Stomach smooth muscle (tissue), 2 donors: ENCODE data around the gene R3HCC1L.

Experiments
- H3K27ac ChIP-seq: one replicate; pipeline ENCODE4 v1.7.0; 2013; ENCODE audit warnings: mild to moderate bottlenecking, low read length, inconsistent platforms
- H3K27me3 ChIP-seq, 2 donors: one replicate each; pipeline ENCODE4 v1.7.0; 2013; ENCODE audit warnings: low read length in 2 of 2; ENCODE audit not compliant: insufficient read depth in 2 of 2, control insufficient read depth in 1 of 2
- H3K36me3 ChIP-seq, 2 donors: one replicate each; pipeline ENCODE4 v1.7.0; 2013; ENCODE audit warnings: low read length in 2 of 2; ENCODE audit not compliant: control insufficient read depth in 2 of 2, insufficient read depth in 2 of 2
- H3K4me1 ChIP-seq: one replicate; pipeline ENCODE4 v1.7.0; 2013; ENCODE audit warnings: low read length; ENCODE audit not compliant: control insufficient read depth, insufficient read depth
- H3K4me3 ChIP-seq, 2 donors: one replicate each; pipeline ENCODE4 v1.7.0; 2013; ENCODE audit warnings: low read length in 2 of 2
- H3K9ac ChIP-seq, 2 donors: one replicate each; pipeline ENCODE4 v1.7.0; 2013; ENCODE audit warnings: low read length in 2 of 2, mild to moderate bottlenecking in 1 of 2
- H3K9me3 ChIP-seq, 2 donors: one replicate each; pipeline ENCODE4 v1.7.0; 2013; ENCODE audit warnings: low read length in 2 of 2; ENCODE audit not compliant: control insufficient read depth in 2 of 2
- donor health status: healthy.
- donor health status: Pancreatic carcinoma.

Gene R3HCC1L

GRCh38 chr10:98248018-98248417, 113.6 kb downstream of the R3HCC1L start:
- peaks cover 16 to 39% of the 10 kb centered on the region in 2 donors for H3K36me3 ChIP-seq
- H3K27ac ChIP-seq, result no peak overlapping the region
- H3K4me1 ChIP-seq, result peaks cover 30% of the 10 kb centered on the region
- H3K9me3 ChIP-seq, result no peaks in the 10 kb centered on the region
- H3K27me3 ChIP-seq, result no peaks in the 10 kb centered on the region
- H3K4me3 ChIP-seq, result no peak overlapping the region
- no peak overlapping the region for H3K9ac ChIP-seq

- Histone ChIP-seq H3K4me3 (no peak overlapping the region), H3K27ac (no peak overlapping the region), H3K27me3 (no peaks in the 10 kb centered on the region), H3K36me3 (peaks cover 16 to 39% of the 10 kb centered on the region in 2 donors), H3K9ac (no peak overlapping the region), H3K9me3 (no peaks in the 10 kb centered on the region), H3K4me1 (peaks cover 27% of the 10 kb centered on the region)
Observed at GRCh38 chr10:98249134-98249533, 114.7 kb downstream of the R3HCC1L start.

GRCh38 chr10:98251399-98251798, 116.9 kb downstream of the R3HCC1L start:
- peaks cover 16 to 39% of the 10 kb centered on the region in 2 donors for H3K36me3 ChIP-seq

DNA sequence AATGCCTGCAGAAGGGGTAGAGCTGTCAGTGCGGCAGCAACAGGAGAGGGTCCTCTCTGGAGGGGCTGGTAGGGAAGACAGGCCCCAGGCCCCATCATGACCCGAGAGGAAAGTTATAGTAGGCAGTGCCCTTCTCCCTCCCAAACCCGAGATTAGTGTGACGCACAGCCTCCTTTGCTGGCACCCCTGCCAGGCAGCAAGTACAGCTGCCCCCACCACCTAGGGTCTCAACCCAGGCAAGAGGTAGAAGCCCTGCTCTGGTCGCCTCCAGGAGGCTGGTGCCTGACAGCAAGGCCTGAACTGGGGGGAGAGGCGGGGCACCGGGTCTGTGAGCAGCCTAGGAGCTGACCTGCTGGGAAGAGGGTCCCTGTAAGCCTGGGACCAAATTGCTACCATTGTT, 118.0 kb downstream of the R3HCC1L start:
- Histone ChIP-seq H3K9me3 (no peaks in the 10 kb centered on the region), H3K9ac (no peak overlapping the region), H3K27me3 (no peaks in the 10 kb centered on the region), H3K36me3 (peaks cover 16 to 37% of the 10 kb centered on the region in 2 donors), H3K4me3 (no peak overlapping the region), H3K27ac (no peak overlapping the region), H3K4me1 (peaks cover under 1% of the 10 kb centered on the region)

More at GRCh38 chr10:98251399-98251798, 116.9 kb downstream of the R3HCC1L start:
- H3K4me3 ChIP-seq, result no peak overlapping the region
- H3K27me3 ChIP-seq, result no peaks in the 10 kb centered on the region
- H3K27ac ChIP-seq, result no peak overlapping the region
- peaks cover 11% of the 10 kb centered on the region for H3K4me1 ChIP-seq
- H3K9ac ChIP-seq, result no peak overlapping the region
- no peaks in the 10 kb centered on the region for H3K9me3 ChIP-seq

- no peaks in the 10 kb centered on the region for H3K9me3 ChIP-seq
- H3K4me1 ChIP-seq, result no peaks in the 10 kb centered on the region
- no peak overlapping the region for H3K4me3 ChIP-seq
- peaks cover 10 to 27% of the 10 kb centered on the region in 2 donors for H3K36me3 ChIP-seq
- no peak overlapping the region for H3K27ac ChIP-seq
- H3K27me3 ChIP-seq, result no peaks in the 10 kb centered on the region
- no peak overlapping the region for H3K9ac ChIP-seq
Observed at GRCh38 chr10:98253499-98253898, 119.0 kb downstream of the R3HCC1L start.

DNA sequence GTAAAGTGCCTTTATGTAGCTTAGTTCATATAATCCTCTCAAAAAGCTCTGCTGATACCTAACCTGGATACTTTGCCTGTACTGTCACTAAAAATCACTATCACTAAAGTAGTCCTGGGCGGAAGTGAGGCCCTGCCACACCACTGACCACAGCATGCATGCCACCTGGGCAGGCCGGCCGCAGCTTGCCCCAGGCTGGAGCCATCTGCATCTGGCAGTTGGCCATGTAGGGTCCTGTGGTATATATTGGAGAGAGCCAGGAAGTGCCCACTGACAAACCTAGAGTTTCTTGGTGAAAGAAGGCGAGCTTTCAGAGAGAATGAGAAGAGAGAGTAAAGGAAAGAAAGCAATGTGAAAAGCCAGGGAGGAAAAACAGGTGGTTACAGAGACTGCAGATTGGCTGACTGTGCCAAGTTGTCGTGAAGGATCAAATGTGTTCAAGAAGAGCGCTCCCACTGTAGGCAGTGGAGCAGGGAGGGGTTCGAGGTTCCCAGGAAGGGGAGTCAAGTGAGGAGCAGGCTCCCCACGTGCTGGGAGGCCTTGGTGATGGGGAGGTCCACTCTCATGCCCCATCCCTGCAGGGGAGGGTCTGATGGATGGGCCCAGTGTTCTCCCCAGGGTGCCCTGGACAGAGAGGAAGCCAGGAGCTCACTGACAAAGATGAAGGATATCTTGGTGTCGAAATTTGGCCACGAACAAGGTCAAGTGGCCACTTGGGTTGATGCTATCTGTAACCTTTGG, 119.9 kb downstream of the R3HCC1L start:
- H3K36me3 ChIP-seq, result peaks cover 9 to 24% of the 10 kb centered on the region in 2 donors
- H3K4me1 ChIP-seq, result no peaks in the 10 kb centered on the region
- H3K27me3 ChIP-seq, result no peaks in the 10 kb centered on the region
- H3K9ac ChIP-seq, result no peak overlapping the region
- no peak overlapping the region for H3K27ac ChIP-seq
- H3K4me3 ChIP-seq, result no peak overlapping the region
- no peaks in the 10 kb centered on the region for H3K9me3 ChIP-seq

DNA sequence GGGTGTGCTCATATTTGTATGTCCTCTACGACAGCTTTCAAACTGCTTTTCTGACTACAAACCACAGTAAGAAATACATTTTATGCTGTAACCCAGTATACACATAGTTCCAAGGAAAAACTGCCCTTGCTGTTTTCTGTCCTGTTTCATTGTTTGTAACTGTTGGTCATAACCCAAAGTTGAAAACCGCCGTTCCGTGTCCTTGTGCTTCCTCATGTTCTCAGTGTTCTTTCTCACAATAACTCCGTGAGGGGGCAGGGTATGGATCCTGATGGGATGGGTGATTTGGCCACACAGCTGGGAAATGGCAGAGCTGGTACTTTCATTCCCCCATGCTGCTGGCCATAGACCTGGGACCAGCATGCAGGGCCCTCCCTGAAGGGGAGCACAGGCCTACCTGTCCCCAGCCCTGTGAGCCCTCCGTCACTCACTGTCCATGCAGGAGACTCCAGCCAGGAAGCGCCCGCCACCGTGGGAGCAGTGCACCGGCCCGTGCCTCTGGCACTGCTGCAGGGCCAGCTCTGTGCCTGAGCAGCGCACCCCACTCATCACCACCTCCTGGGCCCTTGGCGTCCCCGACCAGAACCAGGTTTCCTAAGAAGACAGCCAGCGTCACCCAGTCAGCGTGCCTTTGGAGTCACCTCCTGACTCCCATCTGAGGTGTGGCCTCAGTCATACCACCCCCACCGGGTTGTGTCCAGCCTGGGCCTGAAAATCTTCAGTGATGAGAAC, 120.9 kb downstream of the R3HCC1L start:
- Histone ChIP-seq H3K27ac (no peak overlapping the region), H3K9me3 (no peaks in the 10 kb centered on the region), H3K9ac (no peak overlapping the region), H3K27me3 (no peaks in the 10 kb centered on the region), H3K4me3 (no peak overlapping the region), H3K4me1 (no peaks in the 10 kb centered on the region), H3K36me3 (peaks cover 9 to 20% of the 10 kb centered on the region in 2 donors)

DNA sequence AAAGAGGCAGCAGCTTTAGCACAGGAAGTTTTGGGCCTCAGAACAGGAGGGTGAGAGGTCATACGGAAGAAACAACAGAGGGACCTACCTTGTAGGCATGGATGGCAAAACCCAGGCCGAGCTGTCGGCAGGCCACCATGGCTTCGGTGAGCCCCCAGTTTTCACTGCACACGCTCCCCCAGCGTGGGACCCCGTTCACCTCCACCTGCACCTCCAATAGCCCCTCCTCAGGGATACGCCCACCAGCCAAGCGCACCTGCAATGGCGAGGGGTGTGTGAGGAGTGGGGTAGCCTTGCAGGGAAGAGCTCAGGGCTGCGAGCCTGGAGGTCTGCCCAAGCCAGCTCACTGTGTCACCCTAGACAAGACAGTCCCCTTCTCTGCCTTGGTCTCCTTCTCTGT, 122.2 kb downstream of the R3HCC1L start:
- Histone ChIP-seq H3K27ac (no peak overlapping the region), H3K36me3 (peaks cover 2 to 9% of the 10 kb centered on the region in 2 donors)

DNA sequence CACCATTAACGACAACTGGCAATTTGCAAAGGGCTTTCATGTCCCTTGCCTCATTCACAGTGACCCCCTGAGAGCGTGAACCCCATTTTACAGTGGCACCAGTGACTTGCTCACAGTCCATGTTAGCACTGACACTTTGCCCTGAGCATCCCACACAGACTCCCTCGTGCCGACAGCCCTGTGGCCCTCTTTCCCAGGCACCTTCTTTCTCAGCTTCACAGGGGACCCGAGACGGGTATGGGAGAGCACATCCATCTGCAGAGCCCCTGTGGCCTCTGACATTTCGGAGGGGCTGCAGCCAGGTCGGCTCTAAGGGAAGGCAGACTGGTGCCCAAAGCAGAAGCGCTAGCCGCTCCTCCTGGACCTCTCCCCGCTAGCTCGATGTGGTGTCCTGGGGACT, 122.7 kb downstream of the R3HCC1L start:
- Histone ChIP-seq H3K27me3 (no peaks in the 10 kb centered on the region), H3K4me1 (peaks cover 3% of the 10 kb centered on the region), H3K9me3 (no peaks in the 10 kb centered on the region), H3K4me3 (no peak overlapping the region), H3K9ac (no peak overlapping the region), H3K36me3 (peaks cover 0 to 6% of the 10 kb centered on the region in 2 donors), H3K27ac (no peak overlapping the region)

More for the DNA sequence above, 122.2 kb downstream of the R3HCC1L start:
- Histone ChIP-seq H3K9ac (no peak overlapping the region), H3K4me3 (no peak overlapping the region), H3K4me1 (peaks cover 3% of the 10 kb centered on the region), H3K9me3 (no peaks in the 10 kb centered on the region), H3K27me3 (no peaks in the 10 kb centered on the region)

DNA sequence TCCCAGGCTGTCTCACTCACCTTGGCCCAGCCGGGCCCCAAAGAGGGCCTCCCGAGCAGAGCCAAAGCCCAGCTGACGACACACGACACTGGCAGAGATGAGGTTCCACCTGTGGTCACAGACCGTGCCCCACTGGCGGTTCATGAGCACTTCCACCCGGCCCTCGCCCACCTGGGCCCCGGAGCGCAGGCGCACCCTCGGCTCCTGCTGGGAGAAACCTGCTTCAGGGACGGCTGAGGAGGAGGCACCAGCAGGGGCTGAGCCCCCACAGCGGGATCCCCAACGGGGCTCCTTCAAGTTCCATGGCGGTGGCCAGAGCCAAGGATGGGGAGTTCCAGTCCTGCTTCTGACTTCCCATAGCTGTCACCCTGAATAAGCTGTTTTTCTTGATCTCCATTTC, 123.5 kb downstream of the R3HCC1L start:
- Histone ChIP-seq H3K27me3 (no peaks in the 10 kb centered on the region), H3K4me3 (no peak overlapping the region), H3K9ac (no peak overlapping the region), H3K27ac (no peak overlapping the region), H3K9me3 (no peaks in the 10 kb centered on the region), H3K36me3 (peaks cover 0 to 6% of the 10 kb centered on the region in 2 donors), H3K4me1 (peaks cover 3% of the 10 kb centered on the region)
